HS-27A (cell line): Measurements from ENCODE around the gene SCARF1.
A peak's percentile ranks its signal among the peaks of the same experiment; 100 is the strongest.

Source experiments
- DNase-seq: peaks from one replicate; pipeline ENCODE4 v3.0.0-alpha.2; 2012; ENCODE audit warnings: low read depth, missing footprints

Gene SCARF1

DNA sequence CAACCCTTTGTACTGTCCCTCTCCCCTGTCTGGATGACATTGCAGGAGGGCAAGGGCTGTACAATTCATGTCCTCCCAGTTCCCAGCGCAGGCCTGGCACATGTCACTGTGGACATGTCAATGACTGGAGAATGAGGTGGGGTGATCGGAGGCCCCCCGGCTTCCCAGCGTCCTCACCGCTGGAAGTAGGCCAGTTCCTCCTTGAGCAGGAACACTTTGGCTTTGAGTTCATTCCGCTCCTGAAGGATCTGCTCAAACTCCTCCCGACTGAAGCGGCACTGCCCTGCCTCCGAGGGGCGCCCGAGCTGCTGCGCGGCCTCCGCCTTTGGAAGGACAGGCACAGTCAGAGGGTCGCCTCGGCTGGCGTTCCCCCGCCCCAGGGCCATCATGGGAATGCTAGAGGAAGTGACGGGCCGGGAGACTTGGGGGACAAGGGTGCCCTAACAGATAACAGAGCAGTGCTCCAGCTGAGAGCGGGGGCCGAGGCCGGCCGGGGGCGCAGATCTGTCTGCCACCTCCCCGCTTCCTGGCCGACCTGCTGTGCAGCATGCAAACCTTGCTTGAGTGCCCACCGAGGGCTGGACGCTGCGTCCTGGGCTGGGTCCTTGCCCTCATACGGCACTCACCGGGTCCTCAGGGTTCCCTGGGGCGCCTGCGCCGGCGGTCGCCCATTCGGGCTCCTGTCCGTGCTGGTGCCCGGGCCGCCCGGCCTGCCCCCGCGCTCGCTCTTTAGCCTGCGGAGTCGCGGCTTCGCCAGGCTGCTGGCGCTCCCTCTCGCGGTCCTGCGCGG lies 2.8 kb upstream of the SCARF1 start:
- DNase-seq: no peak

DNA sequence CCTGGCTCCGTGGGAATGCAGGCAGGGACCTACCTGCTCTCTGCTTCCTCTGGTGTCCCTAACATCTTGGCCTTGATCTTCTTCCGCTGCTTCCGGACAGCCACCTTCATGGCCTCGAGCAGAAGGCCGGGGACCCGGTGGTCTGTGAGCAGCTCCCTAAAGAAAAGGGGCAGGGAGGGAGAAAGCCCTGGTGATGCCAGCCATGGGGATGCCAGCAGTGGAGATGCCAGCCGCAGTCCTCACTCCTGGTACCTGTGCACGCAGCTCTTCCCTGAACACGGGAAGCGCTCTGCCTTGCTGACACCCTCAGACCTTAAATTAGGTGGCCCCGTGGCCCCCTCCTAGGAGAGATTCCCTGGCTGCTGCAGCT lies 2.3 kb upstream of the SCARF1 start:
- no peak for DNase-seq

DNA sequence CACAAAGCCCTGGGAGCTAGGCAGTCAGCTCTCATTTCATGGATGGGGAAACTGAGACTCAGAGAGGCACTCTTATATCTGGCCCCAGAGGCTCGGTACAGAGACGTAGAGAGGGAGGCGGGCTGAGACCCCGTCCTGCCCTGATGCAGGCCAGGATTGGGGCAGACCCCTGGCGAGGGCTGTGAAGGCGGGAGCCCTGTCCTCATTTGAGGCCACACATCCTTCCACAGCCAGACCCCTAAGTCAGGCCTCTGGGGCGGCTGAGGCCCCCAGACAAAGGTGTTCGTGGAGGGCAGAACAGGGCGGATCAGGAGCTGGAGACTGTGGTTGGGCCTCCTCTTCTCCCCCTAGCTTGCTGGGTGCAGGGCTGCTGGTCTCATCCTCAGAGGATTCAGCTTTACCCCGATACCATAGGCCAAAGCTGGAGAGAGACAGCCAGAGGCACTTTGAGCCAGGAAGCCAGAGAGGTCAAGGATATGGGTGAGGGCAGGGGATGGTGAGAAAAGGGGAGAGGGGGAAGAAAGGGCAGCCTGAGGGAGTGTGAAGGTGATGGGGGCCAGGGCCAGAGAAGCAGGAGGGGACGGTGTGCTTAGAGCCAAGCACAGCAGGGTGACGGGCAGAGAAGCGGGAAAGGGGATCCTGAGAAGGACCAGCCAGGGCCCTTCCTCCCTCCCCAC lies 805 bp upstream of the SCARF1 start:
- DNase-seq: no peak

DNA sequence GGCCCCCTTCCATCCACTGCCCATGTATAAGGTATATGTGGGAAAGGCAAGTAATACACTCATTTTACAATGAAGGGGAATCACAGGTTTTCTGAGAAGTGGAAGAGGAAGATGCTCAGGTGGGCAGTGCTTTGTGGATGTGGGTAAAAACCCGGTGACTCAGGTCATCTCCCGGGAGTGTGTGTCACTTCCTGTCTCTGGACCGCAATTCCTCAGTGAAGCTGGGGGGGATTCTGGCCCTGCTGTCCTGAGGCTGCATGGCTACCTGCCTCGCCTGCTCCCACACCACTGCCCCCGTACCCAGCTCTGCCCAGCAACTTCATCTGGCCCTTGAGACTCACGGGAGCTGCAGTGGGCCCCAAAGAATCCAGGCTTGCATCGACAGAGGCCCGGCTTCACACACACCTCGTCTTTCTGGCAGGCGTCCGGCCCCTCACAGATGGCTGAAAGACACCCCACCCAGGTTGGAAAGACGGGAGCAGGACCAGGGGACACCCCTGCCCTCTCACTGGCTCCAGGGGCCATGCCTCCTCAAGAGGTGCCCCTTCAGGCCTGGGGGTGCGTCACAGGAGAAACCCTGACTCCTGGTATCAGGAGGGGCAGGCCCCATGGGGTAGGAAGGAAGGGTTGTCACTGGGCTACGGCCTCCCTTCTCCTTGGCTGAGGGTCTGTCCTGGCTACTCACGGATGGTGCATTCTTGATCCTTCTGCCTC lies 882 bp downstream of the SCARF1 start:
- no peak for DNase-seq

DNA sequence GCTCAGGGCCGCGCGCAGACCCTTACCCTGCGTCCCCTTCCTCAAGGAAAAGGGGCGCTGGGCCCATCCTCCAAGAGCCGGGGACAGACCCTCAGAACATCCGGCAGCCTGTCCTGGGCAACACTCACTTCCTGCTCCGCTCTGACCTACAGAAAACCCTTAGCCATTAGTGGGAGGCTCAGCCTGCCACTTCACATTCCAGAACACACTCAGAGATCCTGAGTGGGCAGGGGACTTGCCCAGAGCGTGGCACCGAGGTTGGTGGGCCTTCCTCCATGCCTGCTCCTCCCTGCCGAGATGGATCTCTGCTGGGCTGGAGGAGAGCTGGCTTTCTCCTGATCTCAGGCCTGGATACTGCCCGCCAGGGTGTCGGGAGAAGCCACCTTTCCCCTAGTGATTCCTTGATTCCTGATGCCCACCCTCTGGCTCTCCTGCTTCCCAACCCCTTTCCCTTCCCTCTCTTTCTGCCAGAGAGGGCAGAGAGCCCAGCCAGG lies 1.5 kb downstream of the SCARF1 start:
- no peak for DNase-seq

DNA sequence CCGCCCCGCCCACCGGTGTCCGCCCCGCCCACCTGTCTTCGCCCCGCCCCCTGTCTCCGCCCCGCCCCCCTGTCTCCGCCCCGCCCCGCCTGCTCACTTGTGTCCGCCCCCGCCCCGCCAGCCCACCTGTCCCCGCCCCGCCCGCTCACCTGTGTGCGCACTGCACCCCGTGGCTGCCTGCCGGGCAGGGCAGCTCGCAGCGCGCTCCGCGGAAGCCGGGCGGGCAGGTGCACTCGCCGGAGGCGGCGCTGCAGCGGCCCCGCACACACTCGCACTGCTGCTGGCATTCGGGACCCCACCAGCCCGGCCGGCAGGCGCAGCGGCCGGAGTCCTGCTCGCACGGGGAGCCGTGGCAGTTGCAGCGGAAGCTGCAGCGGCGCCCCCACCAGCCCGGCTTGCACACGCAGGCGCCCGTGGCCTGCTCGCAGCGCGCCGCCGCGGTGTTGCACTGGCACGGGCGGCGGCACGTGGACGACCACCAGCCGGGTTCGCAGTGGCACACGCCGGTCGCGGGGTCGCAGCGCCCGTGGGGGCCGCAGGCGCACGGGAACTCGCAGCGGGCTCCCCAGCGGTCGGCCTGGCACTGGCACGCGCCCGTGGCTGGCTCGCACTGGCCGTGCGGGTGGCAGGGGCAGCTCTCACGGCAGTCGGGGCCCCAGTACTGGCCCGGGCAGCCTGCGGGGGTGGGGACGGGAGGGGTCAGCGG lies 2.1 kb downstream of the SCARF1 start:
- no peak for DNase-seq

DNA sequence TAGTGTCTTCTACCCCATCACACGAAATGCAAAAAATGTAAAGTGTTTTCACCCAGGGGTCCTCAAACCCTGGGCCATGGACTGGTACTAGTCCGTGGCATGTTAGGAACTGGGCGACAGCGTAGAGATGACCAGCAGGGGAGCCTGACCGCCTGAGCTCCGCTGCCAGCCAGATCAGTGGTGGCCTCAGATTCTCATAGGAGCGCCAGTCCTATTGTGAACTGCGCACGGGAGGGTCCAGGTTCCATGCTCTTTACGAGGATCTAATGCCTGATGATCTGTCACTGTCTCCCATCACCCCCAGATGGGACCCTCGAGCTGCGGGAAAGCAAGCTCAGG lies 4.5 kb downstream of the SCARF1 start:
- DNase-seq: no peak

DNA sequence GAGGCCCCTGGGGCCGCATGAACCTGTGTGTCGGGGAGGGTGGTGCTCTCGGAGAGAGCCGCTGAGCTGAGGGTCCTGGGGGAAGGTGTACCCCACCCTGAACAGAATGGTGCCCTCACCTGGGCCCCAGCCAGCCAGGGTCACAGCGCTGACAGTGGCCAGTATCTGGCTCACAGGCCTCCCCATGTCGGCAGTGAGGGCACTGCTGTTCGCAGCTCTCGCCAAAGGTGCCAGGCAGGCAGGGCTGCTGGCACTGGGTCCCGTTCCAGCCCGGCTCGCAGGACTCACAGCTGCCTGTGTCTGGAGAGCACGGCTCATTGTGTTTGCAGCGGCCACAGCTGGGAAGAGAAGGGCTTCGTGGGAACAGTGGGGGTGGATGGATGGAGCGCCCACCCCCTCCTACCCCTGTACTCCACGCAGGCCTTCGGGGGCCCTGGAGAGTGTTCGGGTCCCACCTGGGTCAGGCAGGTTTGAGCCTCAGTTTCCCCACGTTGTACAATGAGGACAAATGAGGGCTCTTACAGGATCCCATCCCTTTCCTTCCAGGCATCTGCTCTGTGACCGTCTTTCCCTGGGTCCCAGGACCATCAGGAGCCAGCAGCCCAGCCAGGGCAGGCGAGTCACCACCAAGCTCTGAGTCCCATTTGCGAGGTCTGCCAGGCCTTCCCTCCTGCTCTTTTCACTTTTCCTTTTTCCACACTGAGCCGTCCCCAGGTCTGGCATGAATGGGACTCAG lies 5.0 kb downstream of the SCARF1 start:
- no peak for DNase-seq

DNA sequence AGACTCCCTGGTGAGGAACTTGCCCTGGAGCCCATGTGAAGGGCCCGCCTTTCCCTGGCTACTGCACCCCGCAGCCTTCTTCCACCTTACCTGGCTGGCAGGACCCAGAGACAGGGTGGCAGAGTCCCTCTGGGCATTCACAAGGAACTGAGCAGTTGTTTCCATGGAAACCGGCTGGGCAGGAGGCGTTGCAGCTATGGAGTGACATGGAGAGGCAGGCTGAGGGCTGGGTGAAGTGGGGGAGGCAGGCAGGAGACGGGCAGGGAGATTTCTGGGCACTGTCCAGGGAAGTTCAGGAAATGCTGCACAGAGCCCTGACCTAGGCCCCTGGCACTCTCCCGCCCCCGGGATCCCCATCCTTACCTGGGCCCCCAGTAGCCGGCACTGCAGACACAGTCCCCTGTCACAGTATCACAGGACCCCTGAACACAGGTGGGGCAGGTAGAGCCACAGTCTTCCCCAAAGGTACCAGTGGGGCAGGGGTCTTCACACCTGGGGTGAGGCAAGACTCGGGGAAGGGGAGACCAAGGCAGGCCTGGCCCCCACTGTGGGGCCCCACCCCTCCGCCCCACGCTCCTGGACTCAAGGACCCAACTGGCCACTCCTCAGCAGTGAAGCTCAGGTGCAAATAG lies 5.9 kb downstream of the SCARF1 start:
- no peak for DNase-seq

DNA sequence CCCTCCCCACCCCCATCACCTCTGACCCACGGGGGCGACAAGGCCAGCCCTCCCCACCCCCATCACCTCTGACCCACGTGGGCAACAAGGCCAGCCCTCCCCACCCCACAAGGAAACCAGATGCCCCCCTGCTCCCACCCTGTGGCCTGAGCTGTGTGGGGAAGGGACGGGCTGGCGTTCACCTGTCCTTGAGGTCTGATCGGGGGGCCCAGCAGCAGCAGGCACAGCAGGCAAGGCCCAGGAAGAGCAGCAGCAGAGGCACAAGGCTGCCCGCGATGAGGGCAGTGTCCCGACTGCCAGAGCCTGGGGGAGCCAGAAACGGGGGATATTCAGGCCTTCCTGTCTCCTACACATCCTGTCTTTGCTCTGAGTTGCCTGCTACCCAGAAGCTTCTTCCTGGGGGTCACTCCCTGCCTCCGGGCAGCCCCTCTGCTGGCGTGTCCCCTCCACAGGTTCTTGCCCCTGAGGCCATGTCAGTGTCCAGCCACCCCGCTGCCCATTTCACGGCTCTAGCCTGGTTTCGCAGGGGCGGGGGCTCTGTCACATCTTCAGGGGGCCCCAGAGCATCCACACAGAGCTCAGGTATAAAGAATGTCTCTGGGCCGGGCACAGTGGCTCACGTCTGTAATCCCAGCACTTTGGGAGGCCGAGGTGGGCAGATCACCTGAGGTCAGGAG lies 6.8 kb downstream of the SCARF1 start:
- DNase-seq: no peak

DNA sequence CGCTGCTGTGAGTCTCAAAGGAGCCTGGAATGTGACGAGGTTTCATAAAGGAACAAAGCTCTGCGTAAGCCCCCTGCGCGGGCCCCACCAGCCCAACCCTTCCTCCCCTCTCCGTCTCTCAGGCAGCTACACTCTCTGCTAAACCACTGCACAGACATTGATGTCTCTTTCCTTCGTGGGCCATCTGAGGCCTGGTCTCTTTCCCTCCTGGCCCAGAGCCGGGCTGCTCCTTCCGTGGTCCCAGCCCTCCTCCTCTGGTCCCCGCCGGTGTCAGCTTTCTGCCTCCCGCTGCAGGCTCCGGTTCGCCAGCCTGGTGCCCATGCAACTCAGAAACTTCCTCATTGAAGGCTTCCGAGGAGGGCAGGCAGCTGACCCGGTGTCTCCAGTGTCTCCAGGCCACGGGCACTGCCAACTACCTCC lies 7.4 kb downstream of the SCARF1 start:
- DNase-seq: no peak

DNA sequence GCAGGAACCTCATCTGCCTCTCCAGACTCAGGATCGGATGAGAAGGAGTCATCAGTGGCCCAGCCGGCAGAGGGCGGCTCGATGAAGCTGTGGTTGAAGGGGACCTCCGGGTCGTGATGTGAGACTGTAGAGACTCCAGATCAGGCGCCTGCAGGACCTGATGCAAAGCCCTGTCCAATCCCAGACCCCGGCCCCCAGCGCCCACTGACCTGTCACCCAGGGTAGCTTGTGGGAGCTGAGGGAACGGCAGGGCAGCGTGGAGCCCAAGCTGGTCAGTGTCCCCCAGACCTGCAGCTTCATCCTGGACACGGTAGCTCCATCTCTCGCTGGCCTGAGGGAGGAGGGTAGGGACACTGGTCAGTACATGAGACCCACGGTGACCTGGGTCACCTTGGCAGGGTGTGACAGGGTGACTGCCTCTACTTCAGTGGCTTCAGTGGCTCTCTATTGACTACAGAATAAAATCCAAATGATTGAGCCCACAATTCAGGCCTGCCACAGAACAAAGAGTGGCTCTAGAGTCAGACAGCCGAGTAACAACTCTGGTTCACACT lies 8.7 kb downstream of the SCARF1 start:
- DNase-seq: no peak

DNA sequence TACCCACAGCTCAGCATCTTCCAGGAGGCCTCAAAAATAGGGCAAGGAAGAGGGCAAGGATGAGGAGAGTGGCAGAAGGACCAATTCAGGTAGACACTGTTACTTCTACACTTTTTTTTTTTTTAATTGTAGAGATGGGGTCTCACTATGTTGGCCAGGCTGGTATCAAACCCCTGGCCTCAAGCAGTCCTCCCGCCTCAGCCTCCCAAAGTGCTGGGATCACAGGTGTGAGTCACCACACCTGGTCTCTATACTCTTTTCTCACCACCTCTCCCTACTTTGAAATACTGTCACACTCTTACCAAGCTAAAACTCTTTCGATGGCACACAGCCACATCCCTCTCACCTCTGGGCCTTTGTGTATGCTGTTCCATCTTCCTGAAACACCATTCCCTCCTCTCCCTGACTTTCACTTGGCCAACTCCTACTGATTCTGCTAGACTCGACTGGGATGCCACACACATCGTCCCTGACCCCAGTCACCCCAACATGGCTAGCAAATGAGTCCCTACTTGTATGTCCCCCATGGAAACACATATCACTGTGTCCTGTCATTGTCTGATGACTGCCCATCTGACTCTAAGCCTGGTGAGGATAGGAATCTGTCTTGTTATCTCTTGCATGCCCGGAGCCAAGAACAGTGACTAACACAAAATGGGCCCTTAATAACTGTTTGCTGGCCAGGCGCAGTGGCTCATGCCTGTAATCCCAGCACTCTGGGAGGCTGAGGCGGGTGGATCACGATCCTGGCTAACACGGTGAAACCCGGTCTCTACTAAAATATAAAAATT lies 9.7 kb downstream of the SCARF1 start:
- DNase-seq: no peak

DNA sequence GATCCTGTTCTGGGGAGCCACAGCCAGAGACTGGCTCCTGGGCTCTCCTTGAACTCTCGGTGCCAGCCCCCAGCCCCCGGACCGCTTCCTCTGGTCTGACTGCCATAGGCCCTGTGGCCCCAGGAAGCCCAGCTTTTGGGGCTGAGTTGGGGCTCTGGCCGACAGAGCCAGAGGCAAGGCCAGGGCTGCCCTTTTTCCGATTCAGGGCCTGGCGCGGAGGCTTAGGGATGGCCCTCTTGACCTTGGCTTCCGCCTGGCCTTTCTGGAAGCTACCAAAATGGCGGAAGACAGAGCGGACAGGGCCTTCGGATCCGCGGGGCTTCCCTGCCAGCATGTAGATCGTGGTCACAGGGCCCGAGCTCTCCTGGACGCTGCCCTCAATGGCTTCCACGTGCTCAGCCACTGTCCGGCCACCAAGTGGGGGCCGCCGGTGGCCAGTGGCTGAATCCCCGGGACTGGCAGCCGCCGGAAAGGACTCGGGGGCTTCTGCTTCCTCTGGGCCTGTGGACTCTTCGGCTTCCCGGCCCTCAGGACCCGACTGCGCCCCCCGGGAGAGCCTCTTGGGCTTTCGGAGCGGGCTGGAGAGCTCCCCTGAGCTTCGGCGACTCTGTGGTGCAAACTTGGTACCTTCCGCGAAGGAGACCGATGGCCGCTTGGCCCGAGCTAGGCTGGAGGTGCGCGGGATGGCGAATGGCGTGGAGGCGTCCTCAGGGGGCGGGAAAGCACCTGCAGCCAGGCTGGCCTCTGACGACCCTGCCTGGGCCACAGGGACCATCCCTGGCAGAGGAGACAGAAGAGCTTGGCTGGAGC lies 10.5 kb downstream of the SCARF1 start:
- DNase-seq: no peak

DNA sequence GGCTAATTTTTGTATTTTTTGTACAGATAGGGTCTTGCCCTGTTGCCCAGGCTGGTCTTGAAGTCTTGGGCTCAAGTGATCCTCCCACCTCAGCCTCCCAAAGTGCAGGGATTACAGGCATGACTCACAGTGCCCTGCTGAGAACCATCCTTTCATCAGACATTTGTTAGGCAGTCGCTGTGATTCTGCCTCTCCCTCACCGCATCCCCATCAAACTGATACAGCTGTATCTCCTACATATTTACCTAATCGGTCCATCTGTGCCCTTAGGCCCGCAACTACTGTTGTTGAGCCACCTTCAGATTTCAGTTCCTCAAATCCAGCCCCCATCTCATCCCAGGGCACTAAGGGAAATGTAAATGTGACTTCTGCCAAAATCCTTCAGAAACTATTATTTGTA lies 14.9 kb downstream of the SCARF1 start:
- no peak for DNase-seq

DNA sequence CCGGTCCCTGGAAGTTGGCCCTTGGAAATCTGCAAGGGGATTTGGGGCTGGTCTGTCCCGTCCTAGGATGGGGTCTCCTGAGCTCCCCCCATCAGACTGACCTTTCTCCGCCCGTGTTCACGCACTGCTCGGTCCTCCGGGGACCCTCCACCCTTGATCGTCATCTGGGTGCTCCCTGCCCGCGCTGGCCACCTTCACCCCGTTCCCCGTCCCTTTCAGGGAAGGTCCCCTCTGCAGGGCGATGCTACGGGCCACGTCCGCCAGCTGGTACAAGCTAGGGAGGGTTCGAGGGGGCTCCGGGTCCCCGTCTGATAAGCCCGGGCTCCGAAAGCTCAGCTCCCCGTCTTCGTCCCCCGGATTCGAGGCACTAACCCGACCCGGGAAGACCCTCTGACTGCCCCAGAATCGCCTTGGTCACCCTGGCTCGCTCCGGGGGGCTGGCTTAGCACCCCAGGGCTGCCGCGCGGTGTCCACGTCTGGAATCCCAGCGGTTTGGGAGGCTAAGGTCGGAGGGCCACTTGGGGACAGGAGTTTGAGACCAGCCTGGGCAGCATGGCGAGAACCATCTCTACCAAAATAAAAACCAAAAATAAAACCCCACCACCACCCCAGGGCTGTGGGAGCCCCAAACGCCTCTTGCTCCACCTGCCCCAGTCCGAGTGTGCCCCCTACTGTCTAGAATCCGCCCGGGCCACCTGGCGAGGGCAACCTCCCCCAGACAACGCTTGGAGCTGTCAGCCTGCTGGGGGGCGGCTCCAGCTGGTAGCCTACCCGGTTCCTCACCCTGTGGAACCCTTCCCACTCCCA lies 15.8 kb downstream of the SCARF1 start:
- no peak for DNase-seq

DNA sequence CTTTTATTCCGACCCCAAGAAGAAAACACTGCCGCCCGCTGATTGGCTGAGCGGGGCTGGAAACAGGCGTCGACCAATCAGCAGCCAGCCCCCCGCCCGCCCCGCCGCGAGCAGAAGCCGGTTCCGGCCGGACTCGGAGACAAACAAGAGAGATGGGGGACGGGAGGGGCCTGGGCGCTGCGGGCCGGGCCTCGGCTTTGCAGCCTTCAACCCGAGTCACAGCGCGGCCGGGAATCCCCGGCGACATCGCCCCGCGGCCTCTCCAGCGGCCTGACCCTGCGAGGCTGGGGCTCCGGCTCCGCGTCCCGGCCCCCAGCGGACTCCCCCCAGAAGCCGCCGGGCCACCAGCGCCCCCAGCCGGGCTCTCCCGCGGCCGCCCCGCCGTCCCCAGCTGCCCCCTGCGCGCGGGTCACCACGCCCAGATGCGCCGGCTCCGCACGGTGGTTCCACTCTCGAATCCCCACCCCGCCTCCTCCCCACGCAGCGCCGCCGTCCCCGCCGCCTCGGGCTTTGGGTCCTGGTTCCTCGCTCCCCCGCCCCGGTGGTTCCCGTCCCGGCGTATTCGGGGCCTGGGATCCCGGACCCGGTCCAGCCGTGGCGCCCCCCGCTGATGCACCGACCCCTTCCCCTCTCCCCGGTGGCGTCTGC lies 16.6 kb downstream of the SCARF1 start:
- DNase-seq: peak; percentile 56
